GM18858 (cell line): Measurements from ENCODE around the gene PTGDS.

ENCODE experiments used
- ATAC-seq: cut with Tn5 transposase; IDR thresholded peaks from one replicate; pipeline ENCODE4 v1.9.1; 2021; ENCODE audit not compliant: unreplicated experiment

Gene PTGDS

DNA sequence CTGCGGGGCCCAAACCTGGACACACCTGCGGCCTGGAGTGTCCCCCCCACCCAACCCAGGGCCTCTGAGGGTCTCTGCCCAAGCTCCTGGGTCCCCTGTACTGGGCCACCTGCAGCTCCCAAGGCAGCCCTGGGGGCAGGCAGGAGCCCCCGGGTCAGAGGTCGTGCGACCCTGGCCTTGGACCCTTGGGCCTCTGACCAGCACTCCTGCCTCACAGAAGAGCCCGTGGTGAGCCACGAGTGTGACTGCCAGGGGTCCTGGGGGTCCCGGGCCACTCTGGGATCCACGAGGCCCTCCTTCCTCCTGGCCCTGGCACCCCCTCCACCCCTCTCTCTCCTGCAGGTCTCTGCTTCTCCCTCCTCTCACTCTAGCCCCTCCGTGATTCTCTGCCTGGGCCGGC is 5.0 kb upstream of the PTGDS start:
- no peak for ATAC-seq

- ATAC-seq = no peak
Observed at GRCh38 chr9:136972743-136973142, 4.6 kb upstream of the PTGDS start.

DNA sequence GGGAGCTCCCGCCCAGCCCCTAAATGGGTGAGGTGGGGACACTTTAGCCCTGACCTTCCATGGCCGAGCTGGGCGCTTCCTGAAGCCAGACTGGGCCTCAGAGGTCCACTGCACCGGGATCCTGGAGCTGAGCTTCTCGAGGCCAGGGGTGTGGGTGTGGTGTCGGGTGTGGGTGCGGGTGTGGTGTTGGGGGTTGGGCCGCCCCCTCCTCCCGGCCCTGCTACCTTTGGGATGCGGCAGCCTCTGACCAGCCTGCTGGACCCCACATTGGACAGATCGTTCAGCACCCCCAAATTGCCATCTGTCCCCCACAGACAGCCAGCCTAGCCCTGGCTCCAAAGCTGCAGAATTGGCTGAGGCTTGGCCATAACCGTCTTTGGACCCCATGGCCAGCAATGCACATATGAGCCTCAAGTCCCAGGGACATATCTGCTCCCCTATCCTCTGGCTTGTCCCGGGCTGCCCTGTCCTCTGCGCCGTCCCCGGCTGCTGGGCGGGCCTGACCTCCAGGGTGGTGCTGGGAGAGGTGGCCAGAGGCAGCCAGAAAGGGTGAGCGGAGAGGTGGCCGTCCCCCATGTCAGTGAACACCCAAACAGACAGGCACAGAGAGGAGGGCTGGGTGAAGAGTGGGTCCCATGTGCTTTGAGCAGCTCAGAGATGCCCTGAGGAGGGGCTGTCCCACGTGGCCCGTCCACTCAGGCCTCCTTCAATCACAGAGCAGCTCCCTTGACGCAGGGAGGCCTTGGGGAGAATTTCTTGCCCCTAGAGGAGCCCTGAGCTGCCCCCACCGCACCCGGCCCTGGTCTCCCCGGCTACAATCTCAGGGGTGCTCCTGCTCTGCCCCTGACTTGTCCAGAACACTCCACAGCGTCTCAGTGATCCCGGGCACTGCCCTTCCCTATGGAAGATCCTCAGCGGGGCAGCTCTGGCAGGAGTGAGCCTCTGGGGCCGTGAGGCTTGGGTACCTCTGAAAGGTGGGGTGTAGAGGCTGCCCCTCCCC is 3.4 kb upstream of the PTGDS start:
- no peak for ATAC-seq

DNA sequence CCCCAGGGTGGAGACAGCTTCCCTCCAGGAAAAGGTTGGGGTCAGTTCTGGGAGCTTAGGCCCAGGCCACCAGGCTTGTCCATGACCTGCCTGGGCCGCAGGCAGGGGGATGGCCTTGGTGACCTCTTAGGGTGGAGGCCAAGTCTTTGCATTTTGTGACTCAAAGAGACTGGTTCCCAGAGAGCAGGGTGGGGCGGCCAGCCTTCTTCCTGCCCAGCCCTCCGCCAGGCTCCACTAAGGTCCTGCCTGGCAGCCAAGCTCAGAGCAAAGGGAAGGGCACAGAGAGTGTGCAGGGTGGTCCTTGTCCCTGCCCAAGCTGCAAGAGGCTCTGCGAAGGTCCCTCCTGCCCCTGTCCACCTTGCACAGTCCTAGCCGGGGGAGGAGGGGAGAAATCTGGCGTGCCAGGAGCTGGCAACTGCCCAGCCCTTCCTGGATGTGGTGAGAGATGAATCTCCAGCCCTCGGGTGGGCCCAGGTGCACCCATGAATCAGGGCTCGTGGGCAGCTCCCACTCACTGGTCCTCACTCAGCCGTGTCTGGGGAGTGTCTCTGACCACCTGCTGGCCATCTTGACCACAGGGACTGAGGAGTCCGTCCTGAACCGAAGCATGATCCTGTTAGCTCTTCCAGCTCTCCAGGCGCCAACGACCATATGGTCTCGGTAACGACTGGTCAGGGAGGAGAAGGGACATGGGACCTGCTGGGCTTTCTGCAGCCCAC is 2.3 kb upstream of the PTGDS start:
- no peak for ATAC-seq

- no peak for ATAC-seq
Observed at GRCh38 chr9:136975644-136976043, 1.7 kb upstream of the PTGDS start.

DNA sequence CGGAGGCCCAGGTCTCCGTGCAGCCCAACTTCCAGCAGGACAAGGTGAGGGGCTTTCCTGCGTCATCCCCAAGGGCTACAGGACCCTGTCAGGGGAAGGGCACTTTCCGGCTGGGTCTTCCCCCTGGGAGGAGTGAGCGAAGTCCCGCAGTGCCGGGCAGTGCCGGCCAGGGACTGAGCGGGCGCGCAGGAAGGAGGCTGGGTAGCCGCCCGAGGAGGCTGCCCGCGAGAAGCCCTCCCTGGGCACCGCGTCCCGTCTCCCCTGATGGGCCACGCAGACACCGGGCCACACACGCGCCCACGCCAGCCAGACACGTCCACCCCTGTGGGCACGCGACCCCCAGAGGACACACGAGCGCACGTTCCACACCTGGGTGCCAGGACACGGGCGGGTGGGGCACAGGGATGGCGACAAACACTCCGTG is 357 bp downstream of the PTGDS start:
- no peak for ATAC-seq

- no peak for ATAC-seq
Observed at GRCh38 chr9:136978073-136978864, 965 bp downstream of the PTGDS start.

DNA sequence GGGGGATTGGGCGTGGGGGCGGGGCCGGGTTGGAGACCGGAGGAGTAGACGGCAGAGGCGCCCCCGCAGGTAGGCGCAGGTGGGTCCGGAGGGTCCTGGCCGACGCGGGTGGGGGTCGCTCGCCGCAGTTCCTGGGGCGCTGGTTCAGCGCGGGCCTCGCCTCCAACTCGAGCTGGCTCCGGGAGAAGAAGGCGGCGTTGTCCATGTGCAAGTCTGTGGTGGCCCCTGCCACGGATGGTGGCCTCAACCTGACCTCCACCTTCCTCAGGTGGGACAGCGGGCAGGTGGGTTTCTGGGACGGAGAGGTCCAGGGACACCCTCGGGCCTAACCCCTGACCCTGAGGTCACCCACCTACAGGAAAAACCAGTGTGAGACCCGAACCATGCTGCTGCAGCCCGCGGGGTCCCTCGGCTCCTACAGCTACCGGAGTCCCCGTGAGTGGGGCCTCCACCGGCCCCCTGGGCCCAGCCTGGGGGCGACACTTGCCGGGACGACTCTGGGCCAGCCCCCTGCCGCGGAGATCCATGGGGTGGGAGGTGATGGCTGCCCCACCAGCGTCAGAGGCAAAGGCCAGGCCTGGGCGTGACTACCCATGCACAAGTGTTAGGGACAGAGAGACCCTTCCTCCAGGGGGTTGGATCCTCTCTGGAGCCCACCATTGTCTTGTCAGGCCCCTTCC is 1.7 kb downstream of the PTGDS start:
- no peak for ATAC-seq

GRCh38 chr9:136979769-136980587 is 2.7 kb downstream of the PTGDS start:
- no peak for ATAC-seq

- ATAC-seq = no peak
Observed at GRCh38 chr9:136980669-136981478, 3.6 kb downstream of the PTGDS start.

GRCh38 chr9:136981588-136982231 is 4.4 kb downstream of the PTGDS start:
- ATAC-seq = no peak

DNA sequence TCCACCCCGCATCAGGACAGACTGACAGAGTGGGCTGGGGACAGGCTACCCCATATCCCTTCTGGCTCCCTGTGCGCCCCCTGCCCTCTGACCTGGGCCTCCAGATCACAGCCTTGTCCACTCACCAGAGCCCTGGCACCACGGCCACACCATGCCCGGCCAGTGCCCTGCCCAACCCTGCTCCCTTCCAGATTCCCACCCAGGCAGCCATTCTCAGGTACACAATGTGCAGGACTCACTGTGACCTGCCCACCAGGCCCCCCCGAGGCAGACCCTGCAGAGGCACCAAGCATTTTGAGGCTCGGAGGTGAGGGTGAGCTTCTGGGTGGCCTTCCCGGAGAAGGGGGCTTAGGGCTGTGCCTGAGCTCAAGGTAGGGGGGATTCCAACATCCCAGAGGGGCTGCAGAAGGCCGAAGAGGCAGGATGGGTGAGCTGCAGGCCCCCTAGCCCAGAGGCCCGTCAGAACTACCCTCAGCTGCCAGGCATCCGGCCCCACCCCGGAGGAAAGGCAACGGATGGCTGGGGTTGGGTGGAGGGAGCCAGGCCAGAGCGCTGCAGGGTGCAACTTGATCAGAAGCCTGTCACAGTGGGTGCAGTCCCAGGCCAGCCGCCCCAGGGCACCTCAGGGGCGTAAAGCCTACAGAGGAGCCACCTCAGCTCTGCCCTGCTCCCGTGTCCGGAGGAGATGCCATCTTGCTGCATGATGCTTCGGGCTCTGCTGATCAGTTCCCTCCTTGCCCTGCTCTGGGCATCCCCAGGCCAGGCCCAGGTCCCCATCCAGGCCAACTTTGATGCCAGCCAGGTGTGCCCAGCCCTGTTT is 5.1 kb downstream of the PTGDS start, which contains the start of gene LCNL1:
Gene LCNL1, plus strand, starts transcription at position 762 of the 820 bp plus-strand sequence. CDS start 594 bp downstream, outside the sequence.
- no peak for ATAC-seq

- ATAC-seq = no peak
Observed at GRCh38 chr9:136983167-136983566, 5.9 kb downstream of the PTGDS start.

DNA sequence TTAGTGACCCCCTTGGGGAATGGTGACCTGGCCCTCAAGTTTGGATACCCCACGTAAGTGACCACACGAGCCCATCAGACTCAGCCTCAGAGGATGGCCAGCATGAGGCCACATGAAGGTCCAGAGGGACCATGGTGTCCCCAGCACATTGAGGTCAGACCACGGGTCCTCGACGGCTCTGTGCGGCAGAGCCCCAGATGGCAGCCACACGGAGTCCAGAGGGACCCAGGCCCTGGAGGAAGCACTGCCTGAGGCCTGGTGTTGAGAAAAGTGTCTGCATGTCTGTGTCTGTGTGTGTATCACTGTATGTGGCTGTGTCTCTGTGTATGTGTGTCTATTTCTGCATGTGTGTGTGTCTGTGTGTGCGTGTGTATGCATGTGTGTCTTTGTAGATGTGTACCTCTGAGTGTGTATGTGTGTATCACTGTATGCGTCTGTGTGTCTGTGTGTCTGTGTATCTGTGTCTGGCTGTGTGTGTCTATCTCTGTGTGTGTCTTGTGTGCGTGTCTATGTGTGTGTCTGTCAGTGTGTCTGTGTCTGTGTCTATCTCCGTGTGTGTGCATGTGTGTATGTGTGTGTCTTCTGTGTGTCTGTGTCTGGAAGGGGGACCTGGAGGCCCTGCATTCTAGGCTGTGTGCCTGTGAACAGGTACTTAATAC is 6.5 kb downstream of the PTGDS start:
- ATAC-seq = no peak

GRCh38 chr9:136984464-136985026 is 7.2 kb downstream of the PTGDS start:
- no peak for ATAC-seq

GRCh38 chr9:136985027-136985602 is 7.8 kb downstream of the PTGDS start:
- no peak for ATAC-seq
